Suprapubic skin (tissue), 4 donors: ENCODE measurements around the gene DIP2C.

ENCODE experiments used
- POLR2A ChIP-seq, 2 donors: fragments of 450-650 bp; IDR thresholded peaks; one replicate each; pipeline ENCODE4 v1.6.1; 2017; ENCODE audit warnings: antibody characterized with exemption in 2 of 2, mild to moderate bottlenecking in 2 of 2, moderate library complexity in 2 of 2
- POLR2AphosphoS5 ChIP-seq, 3 donors: sonication (generic); formaldehyde crosslinking; IDR thresholded peaks; one replicate each; pipeline ENCODE4 v1.6.1; 2017; ENCODE audit warnings: antibody characterized with exemption in 3 of 3
- TF ChIP-seq, protein P1 (sequence below), 2 donors: fragments of 200-600 bp in 1 of 2; fragments of 450-650 bp in 1 of 2; sonication (generic) in 1 of 2; IDR thresholded peaks; one replicate each; pipeline ENCODE4 v1.5.1; 2016 to 2019; ENCODE audit warnings: antibody characterized with exemption in 2 of 2, mild to moderate bottlenecking in 1 of 2, moderate library complexity in 1 of 2

DNA sequence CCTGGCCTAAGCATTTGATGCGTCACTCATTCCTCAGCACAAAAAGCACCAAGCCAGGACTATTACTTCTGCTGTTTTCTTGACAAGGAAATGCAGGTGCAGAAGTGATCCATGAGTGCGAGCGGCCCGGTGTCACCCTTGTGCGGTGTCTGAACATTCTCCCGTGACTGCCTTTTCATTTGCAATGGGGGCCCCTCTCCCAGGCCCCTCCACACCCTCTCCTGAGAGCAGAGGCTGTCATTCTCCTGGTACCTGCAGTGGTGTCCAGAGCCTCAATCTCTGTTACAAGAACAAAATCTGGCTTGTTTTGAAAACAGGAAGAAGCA is 213.1 kb downstream of the DIP2C start:
- TF ChIP-seq, protein P1, sequence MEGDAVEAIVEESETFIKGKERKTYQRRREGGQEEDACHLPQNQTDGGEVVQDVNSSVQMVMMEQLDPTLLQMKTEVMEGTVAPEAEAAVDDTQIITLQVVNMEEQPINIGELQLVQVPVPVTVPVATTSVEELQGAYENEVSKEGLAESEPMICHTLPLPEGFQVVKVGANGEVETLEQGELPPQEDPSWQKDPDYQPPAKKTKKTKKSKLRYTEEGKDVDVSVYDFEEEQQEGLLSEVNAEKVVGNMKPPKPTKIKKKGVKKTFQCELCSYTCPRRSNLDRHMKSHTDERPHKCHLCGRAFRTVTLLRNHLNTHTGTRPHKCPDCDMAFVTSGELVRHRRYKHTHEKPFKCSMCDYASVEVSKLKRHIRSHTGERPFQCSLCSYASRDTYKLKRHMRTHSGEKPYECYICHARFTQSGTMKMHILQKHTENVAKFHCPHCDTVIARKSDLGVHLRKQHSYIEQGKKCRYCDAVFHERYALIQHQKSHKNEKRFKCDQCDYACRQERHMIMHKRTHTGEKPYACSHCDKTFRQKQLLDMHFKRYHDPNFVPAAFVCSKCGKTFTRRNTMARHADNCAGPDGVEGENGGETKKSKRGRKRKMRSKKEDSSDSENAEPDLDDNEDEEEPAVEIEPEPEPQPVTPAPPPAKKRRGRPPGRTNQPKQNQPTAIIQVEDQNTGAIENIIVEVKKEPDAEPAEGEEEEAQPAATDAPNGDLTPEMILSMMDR (IDR thresholded peaks at IDR 0.05), result no peak
- TF ChIP-seq POLR2A (IDR thresholded peaks at IDR 0.05) (no peak), POLR2AphosphoS5 (IDR thresholded peaks at IDR 0.05) (no peak)
